Fibroblast of lung (primary cell): ENCODE data around the gene TSPAN1. TPM values are rescaled to one million over a fixed set of nuclear protein-coding genes. Genes with fewer than 3 reads are reported as not detected.

Experiments
- DNase-seq, 2 donors: peaks; one replicate each; pipeline versions ENCODE4 v3.0.0 to v3.0.0-alpha.2; 2010; ENCODE audit warnings: low read depth in 2 of 2
- H2AFZ ChIP-seq: 2 replicates; pipeline ENCODE4 v1.5.1; 2012; ENCODE audit warnings: low read length, control low read depth, inconsistent platforms
- H3K27ac ChIP-seq: 2 replicates; pipeline ENCODE4 v1.5.1; 2011; ENCODE audit warnings: low read length, control low read depth; ENCODE audit not compliant: insufficient read depth
- H3K27me3 ChIP-seq: 2 replicates; pipeline ENCODE4 v1.5.1; 2011; ENCODE audit warnings: mild to moderate bottlenecking, low read length; ENCODE audit not compliant: control insufficient read depth, insufficient read depth
- H3K36me3 ChIP-seq: 2 replicates; pipeline ENCODE4 v1.5.1; 2011; ENCODE audit warnings: low read length; ENCODE audit not compliant: control insufficient read depth, insufficient read depth
- H3K4me1 ChIP-seq: 2 replicates; pipeline ENCODE4 v1.5.1; 2011; ENCODE audit warnings: low read length; ENCODE audit not compliant: control insufficient read depth, insufficient read depth; ENCODE audit errors: extremely low read depth
- H3K4me2 ChIP-seq: 2 replicates; pipeline ENCODE4 v1.5.1; 2011; ENCODE audit warnings: low read length, control low read depth; ENCODE audit not compliant: insufficient read depth; ENCODE audit errors: extremely low read depth
- H3K4me3 ChIP-seq, 4 experiments: fragments of 200-600 bp in 1 of 4; sonication (generic) in 1 of 4; replicated peaks in 1 of 4; 2 replicates each; pipeline ENCODE4 v1.5.1; 2011 to 2016; ENCODE audit warnings: low read length in 4 of 4, low read depth in 3 of 4, mild to moderate bottlenecking in 3 of 4, control low read depth in 2 of 4, inconsistent platforms in 1 of 4, mixed read lengths in 1 of 4; ENCODE audit not compliant: insufficient read depth in 1 of 4; ENCODE audit errors: control extremely low read depth in 1 of 4
- H3K79me2 ChIP-seq: 2 replicates; pipeline ENCODE4 v1.5.1; 2012; ENCODE audit warnings: mild to moderate bottlenecking, low read length, inconsistent platforms; ENCODE audit not compliant: control insufficient read depth, insufficient read depth
- H3K9ac ChIP-seq: 2 replicates; pipeline ENCODE4 v1.5.1; 2011; ENCODE audit warnings: mild to moderate bottlenecking, low read length, control low read depth; ENCODE audit not compliant: insufficient read depth
- H3K9me3 ChIP-seq: 2 replicates; pipeline ENCODE4 v1.5.1; 2012; ENCODE audit warnings: low read depth, low read length; ENCODE audit not compliant: control insufficient read depth, insufficient read depth
- H4K20me1 ChIP-seq: 2 replicates; pipeline ENCODE4 v1.5.1; 2011; ENCODE audit warnings: low read length; ENCODE audit not compliant: control insufficient read depth, insufficient read depth; ENCODE audit errors: extremely low read depth
- EZH2 ChIP-seq: IDR thresholded peaks from 2 replicates; pipeline ENCODE4 v1.5.1; 2012; ENCODE audit warnings: low read length, control low read depth, mild to moderate bottlenecking; ENCODE audit errors: missing control alignments
- polyA plus RNA-seq, 2 donors: library from polyadenylated mRNA; depleted of rRNA in 1 of 2; stranded (reverse) in 1 of 2; unstranded in 1 of 2; fragments of >200 nt; gene quantifications; 2 replicates each; pipeline ENCODE4 v1.2.1, GENCODE V29; 2011 to 2012; ENCODE audit warnings: missing spikeins in 1 of 2
- total RNA-seq: library from RNA; depleted of rRNA; stranded (reverse); fragments of >200 nt; gene quantifications from 2 replicates; pipeline ENCODE4 v1.2.1, GENCODE V29; 2014
- TF ChIP-seq, protein P1 (sequence below), 2 donors: IDR thresholded peaks in 1 of 2; conservative IDR thresholded peaks in 1 of 2; 1 replicate in 1 of 2; 2 replicates in 1 of 2; pipeline ENCODE4 v1.5.1; 2011 to 2012; ENCODE audit warnings: low read length in 2 of 2, control low read depth in 1 of 2, inconsistent platforms in 1 of 2, low read depth in 1 of 2, mild to moderate bottlenecking in 1 of 2

TSPAN1 gene
- total and polyA plus RNA-seq, 2 donors (not counting 1 experiment from before 2014, with no cell fraction given): 0.17 to 0.94 TPM

DNA sequence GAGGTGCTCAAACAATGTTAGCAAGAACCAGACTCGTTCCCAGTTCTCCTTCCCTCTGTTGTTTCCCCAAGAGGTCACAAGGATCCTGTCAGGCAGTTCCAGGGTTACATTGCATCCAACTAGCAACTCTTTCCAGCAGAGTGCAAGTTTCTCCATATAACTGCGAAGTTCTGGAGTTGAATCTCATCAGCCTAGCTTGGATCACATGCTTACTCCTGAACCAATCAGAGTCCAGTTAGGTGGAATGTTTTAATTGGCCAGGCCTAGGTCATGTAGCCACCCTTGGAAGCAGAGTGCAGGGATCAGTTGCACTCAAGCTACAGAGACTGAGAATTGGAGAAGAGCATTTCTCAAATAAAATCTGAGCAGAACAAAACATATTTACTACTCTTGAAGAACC lies 26.6 kb upstream of the TSPAN1 start:
- Histone ChIP-seq H3K4me1 (no peaks in the 10 kb centered on the region), H3K9ac (no peak overlapping the region), H2AFZ (no peak overlapping the region), H3K36me3 (no peaks in the 10 kb centered on the region), H3K79me2 (no peaks in the 10 kb centered on the region), H3K4me2 (no peak overlapping the region), H3K9me3 (no peaks in the 10 kb centered on the region), H3K4me3 (no peak overlapping the region), H3K27ac (no peak overlapping the region), H3K27me3 (no peaks in the 10 kb centered on the region), H4K20me1 (no peaks in the 10 kb centered on the region)
- TF ChIP-seq, protein P1, sequence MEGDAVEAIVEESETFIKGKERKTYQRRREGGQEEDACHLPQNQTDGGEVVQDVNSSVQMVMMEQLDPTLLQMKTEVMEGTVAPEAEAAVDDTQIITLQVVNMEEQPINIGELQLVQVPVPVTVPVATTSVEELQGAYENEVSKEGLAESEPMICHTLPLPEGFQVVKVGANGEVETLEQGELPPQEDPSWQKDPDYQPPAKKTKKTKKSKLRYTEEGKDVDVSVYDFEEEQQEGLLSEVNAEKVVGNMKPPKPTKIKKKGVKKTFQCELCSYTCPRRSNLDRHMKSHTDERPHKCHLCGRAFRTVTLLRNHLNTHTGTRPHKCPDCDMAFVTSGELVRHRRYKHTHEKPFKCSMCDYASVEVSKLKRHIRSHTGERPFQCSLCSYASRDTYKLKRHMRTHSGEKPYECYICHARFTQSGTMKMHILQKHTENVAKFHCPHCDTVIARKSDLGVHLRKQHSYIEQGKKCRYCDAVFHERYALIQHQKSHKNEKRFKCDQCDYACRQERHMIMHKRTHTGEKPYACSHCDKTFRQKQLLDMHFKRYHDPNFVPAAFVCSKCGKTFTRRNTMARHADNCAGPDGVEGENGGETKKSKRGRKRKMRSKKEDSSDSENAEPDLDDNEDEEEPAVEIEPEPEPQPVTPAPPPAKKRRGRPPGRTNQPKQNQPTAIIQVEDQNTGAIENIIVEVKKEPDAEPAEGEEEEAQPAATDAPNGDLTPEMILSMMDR (conservative IDR thresholded peaks at IDR 0.05 in 1 of 2, IDR thresholded peaks at IDR 0.05 in 1 of 2; ENCODE audit: low read depth in 1 of 2, low read length in 2 of 2): no peak
- TF ChIP-seq EZH2: no peak
- no peak for DNase-seq

DNA sequence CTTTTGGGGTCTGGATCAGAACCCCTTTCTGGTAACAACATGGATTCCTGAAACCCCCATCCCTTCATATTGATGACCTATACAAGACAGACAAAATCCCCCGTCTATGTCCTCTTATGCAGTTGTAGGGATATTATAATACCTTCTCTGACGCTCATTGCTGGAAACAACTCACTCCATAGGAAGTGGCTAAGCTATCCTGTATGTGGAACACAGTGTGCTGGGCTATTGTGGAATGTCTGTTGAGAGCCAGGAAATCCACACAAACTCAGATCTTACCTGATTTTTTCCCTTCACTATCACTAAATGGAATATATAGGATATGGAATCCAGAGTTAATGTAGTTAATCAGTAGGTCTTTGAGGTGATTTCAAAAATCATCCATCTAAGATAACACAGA lies 24.8 kb upstream of the TSPAN1 start:
- no peaks in the 10 kb centered on the region for H4K20me1 ChIP-seq
- H3K4me2 ChIP-seq: no peak overlapping the region
- DNase-seq: no peak
- no peaks in the 10 kb centered on the region for H3K9me3 ChIP-seq
- TF ChIP-seq, protein P1 (conservative IDR thresholded peaks at IDR 0.05 in 1 of 2, IDR thresholded peaks at IDR 0.05 in 1 of 2; ENCODE audit: low read depth in 1 of 2, low read length in 2 of 2): no peak
- TF ChIP-seq EZH2: no peak
- no peak overlapping the region for H2AFZ ChIP-seq
- no peaks in the 10 kb centered on the region for H3K4me1 ChIP-seq
- no peaks in the 10 kb centered on the region for H3K79me2 ChIP-seq
- no peak overlapping the region for H3K9ac ChIP-seq
- no peak overlapping the region for H3K4me3 ChIP-seq
- no peaks in the 10 kb centered on the region for H3K27me3 ChIP-seq
- no peaks in the 10 kb centered on the region for H3K36me3 ChIP-seq
- no peak overlapping the region for H3K27ac ChIP-seq

DNA sequence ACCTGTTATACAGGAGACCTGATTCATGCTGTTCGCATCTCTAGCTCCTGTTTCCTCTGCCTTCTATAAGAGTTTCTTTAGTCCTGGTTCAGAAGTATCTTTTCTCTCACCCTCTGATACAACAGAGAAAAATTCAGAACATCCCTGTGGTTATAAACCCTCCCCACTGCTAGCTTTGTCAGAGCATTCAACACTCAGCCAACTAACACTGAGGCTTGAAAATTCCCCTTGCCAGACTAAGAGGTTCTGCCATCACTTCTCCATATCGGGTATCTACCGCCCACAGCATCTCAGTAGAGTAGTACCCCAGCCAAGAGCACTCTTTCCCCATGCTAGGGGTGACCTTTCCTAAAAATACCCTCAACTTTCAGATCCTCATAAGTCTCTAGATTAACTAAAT lies 22.9 kb upstream of the TSPAN1 start:
- Histone ChIP-seq H3K9ac (no peak overlapping the region), H3K27me3 (no peaks in the 10 kb centered on the region), H4K20me1 (no peaks in the 10 kb centered on the region), H2AFZ (no peak overlapping the region), H3K27ac (no peak overlapping the region), H3K4me1 (no peaks in the 10 kb centered on the region), H3K4me3 (no peak overlapping the region), H3K36me3 (no peaks in the 10 kb centered on the region), H3K9me3 (no peaks in the 10 kb centered on the region), H3K4me2 (no peak overlapping the region), H3K79me2 (no peaks in the 10 kb centered on the region)
- DNase-seq: peak in 1 of 2 donors; percentile 93
- TF ChIP-seq, protein P1 (conservative IDR thresholded peaks at IDR 0.05 in 1 of 2, IDR thresholded peaks at IDR 0.05 in 1 of 2; ENCODE audit: low read depth in 1 of 2, low read length in 2 of 2): no peak
- TF ChIP-seq EZH2: no peak
